Measurements from ENCODE around the gene ANKRD53.
A peak's percentile ranks its signal among the peaks of the same experiment; 100 is the strongest.

ANKRD53 gene

GRCh38 chr2:70967189-70967588 lies 11.2 kb upstream of the ANKRD53 start:
- DNase-seq, result no peak

- no peak for DNase-seq
Observed at GRCh38 chr2:70974592-70974991, 3.8 kb upstream of the ANKRD53 start.

- DNase-seq, result no peak
Observed at GRCh38 chr2:70975237-70975636, 3.2 kb upstream of the ANKRD53 start.

- no peak for DNase-seq
Observed at GRCh38 chr2:70977605-70978205, 725 bp upstream of the ANKRD53 start.

- no peak for DNase-seq
Observed at GRCh38 chr2:70979180-70979488, 704 bp downstream of the ANKRD53 start.

GRCh38 chr2:70979626-70980025 lies 1.2 kb downstream of the ANKRD53 start:
- DNase-seq, result no peak

GRCh38 chr2:70981421-70981820 lies 3.0 kb downstream of the ANKRD53 start:
- no peak for DNase-seq

GRCh38 chr2:70981866-70982810 lies 3.7 kb downstream of the ANKRD53 start:
- no peak for DNase-seq

GRCh38 chr2:70982971-70983370 lies 4.5 kb downstream of the ANKRD53 start:
- no peak for DNase-seq

GRCh38 chr2:70983506-70984227 lies 5.2 kb downstream of the ANKRD53 start:
- no peak for DNase-seq

- no peak for DNase-seq
Observed at GRCh38 chr2:70984228-70984575, 5.8 kb downstream of the ANKRD53 start.

GRCh38 chr2:70984576-70985282 lies 6.3 kb downstream of the ANKRD53 start:
- DNase-seq, result peak; percentile 42 to 81 (median 62)

- DNase-seq, result no peak
Observed at GRCh38 chr2:70985283-70985688, 6.9 kb downstream of the ANKRD53 start.

GRCh38 chr2:70985956-70986355 lies 7.5 kb downstream of the ANKRD53 start:
- DNase-seq, result no peak

- DNase-seq, result no peak
Observed at GRCh38 chr2:70986499-70987189, 8.2 kb downstream of the ANKRD53 start.

GRCh38 chr2:70987386-70987785 lies 9.0 kb downstream of the ANKRD53 start:
- DNase-seq, result no peak

GRCh38 chr2:70988151-70988550 lies 9.7 kb downstream of the ANKRD53 start:
- DNase-seq, result no peak

GRCh38 chr2:70988726-70989648 lies 10.6 kb downstream of the ANKRD53 start:
- DNase-seq, result no peak

- DNase-seq, result no peak
Observed at GRCh38 chr2:70990216-70990615, 11.8 kb downstream of the ANKRD53 start.

- no peak for DNase-seq
Observed at GRCh38 chr2:70991142-70991541, 12.7 kb downstream of the ANKRD53 start.

GRCh38 chr2:70991742-70992141 lies 13.3 kb downstream of the ANKRD53 start:
- no peak for DNase-seq

All from activated naive CD4-positive, alpha-beta T cell (primary cell).